ENCODE results near the gene MIER3.
A peak's percentile ranks its signal among the peaks of the same experiment; 100 is the strongest.

Gene MIER3

DNA sequence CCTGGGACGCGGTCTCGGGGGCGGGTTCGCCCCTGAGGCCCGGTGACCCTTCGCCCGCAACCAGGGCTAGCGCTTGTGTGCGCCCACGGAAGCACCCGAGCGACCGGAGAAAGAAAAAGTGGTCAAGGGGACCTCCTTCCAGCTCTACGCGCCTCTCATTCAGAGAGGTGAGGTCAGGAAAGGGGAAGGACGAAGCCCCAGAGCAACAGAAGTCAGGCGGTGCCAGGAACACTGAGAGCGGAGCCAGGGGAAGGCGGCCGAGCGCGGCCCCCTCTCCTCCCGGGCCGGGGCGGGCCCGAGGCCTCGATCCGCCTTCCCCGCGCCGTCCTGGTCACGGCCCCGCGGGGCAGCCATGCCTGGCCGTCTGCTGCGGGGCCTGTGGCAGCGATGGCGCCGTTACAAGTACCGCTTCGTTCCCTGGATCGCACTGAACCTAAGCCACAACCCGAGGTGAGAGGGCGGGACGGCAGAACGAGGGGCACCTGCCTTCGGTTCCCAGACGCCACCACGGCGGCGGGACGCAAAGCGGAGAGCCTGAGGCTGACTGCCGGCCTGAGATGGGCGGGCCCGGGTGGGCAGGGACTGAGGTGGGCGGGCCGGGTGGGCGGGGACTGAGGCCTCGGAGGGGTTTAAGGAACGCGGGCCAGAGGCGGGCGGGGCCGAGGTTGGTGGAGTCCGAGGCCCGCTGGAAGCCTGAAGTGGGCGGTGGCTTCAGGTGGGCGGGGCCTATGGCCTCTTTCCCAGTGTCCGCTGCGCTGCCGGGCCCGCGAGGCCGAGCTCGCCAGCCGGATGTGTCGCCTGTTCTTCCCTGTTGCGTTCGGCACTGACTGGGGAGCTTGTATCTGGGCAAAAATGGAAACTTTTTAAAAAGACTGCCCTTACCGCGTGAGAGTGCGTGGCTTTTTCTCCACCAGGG, 42.4 kb downstream of the MIER3 start, which contains the start of gene SETD9:
Gene SETD9 (plus strand): TSS at position 303 of the 916 bp plus-strand sequence. CDS start 50 bp downstream, at position 353.
- peak; percentile 95 for DNase-seq (ENCODE audit: low read depth)
- H3K4me3 ChIP-seq (ENCODE audit: control insufficient read depth, low read depth, low read length) = peak within 1 kb of the TSS; percentile 79
- TF ChIP-seq, protein P1, sequence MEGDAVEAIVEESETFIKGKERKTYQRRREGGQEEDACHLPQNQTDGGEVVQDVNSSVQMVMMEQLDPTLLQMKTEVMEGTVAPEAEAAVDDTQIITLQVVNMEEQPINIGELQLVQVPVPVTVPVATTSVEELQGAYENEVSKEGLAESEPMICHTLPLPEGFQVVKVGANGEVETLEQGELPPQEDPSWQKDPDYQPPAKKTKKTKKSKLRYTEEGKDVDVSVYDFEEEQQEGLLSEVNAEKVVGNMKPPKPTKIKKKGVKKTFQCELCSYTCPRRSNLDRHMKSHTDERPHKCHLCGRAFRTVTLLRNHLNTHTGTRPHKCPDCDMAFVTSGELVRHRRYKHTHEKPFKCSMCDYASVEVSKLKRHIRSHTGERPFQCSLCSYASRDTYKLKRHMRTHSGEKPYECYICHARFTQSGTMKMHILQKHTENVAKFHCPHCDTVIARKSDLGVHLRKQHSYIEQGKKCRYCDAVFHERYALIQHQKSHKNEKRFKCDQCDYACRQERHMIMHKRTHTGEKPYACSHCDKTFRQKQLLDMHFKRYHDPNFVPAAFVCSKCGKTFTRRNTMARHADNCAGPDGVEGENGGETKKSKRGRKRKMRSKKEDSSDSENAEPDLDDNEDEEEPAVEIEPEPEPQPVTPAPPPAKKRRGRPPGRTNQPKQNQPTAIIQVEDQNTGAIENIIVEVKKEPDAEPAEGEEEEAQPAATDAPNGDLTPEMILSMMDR (conservative IDR thresholded peaks at IDR 0.05; ENCODE audit: control insufficient read depth, insufficient read depth, low read depth, low read length) = no peak

DNA sequence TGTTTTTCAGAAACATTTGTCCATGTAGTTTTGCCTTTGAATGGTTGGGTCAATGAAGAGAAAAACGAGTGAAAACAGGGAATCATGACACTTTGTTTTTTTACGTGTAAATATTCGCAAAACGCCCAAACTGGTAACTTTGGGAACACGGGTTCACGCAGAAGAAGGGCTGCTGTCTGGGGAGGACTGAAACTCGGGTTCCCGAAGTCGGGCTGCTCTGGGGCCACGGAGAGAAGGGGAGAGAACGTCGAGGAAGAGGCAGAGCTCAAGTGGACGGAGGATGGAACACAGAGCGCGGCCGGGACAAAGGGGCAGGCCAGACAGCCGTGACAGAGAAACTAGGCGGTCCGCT, 43.0 kb downstream of the MIER3 start:
- peak overlapping the region; percentile 73 for H3K4me3 ChIP-seq (ENCODE audit: control insufficient read depth, low read depth, low read length)
- DNase-seq (ENCODE audit: low read depth) = no peak
- TF ChIP-seq, protein P1 (conservative IDR thresholded peaks at IDR 0.05; ENCODE audit: control insufficient read depth, insufficient read depth, low read depth, low read length) = no peak

DNA sequence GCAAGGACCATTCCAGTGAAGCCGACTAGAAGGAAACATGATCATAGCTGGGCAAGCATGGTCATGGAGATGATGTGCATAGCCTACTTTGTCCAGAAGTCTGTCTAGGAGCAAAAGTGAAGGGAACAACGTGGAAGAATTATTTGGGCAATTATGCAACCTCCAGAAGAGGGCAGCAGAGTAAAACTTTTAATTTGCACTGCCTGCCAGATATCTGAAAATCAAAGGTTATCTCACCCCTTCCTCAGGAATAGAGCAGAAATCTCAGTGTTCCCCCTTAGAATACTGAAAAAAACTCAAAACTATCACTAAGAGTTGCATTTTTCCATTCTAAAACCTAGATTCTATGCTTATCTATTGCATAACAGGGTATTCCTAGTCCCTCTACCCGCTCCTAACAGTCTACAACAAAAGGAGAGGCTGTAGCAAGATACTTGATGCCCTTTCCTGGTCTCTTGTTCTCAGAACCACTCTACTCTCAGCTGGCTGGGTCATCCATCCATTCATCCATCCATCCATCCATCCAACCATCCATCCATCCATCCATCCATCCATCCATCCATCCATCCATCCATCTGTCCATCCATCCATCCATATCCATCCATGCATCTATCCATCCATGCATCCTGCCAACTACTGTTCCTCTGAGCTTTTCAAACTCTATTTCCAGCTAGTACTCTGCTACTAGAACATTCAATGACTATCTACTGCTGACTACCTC, 50.9 kb downstream of the MIER3 start:
- no peak overlapping the region for H3K4me3 ChIP-seq (ENCODE audit: control insufficient read depth, low read depth, low read length)
- DNase-seq (ENCODE audit: low read depth) = peak; percentile 53
- TF ChIP-seq, protein P1 (conservative IDR thresholded peaks at IDR 0.05; ENCODE audit: control insufficient read depth, insufficient read depth, low read depth, low read length) = peak; percentile 84

DNA sequence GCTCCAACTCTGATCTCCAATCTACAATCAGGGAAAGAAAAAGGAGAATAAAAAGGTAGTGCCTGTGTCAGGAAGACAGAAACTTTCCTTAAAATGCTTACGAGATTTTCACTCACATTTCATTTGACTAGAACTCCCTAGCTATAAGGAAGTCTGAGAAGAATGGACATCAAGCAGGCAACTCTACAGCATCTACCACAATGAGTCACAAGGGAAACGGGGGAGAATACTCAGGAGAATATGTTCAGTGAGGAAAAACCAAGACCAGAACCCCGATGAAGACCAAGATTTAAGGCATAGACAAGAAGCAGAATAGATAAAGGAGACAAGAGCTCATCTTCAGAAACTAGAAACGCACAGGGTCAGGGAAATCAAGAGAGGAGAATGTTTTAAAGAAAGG, 51.5 kb downstream of the MIER3 start:
- no peak overlapping the region for H3K4me3 ChIP-seq (ENCODE audit: control insufficient read depth, low read depth, low read length)
- TF ChIP-seq, protein P1 (conservative IDR thresholded peaks at IDR 0.05; ENCODE audit: control insufficient read depth, insufficient read depth, low read depth, low read length) = no peak
- peak; percentile 46 for DNase-seq (ENCODE audit: low read depth)

DNA sequence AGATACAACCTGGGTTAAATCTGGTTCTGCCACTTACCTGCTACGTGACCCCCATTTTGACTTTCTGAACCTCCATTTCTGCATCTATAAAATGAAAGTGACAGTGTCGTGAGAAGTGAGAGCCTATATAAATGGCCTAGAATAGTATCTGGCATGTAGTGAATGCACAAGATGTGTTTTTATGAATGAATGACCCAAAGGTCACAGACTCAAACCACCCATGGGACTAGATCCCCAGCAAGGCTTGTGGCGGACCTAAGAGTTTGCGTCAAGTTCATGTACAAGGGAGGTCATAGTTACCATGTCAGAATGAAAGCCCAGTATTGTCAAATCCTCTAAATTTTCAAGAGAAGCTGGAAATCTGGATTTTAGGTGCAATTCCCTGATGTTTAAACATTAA, 53.7 kb downstream of the MIER3 start:
- TF ChIP-seq, protein P1 (conservative IDR thresholded peaks at IDR 0.05; ENCODE audit: control insufficient read depth, insufficient read depth, low read depth, low read length) = no peak
- no peak overlapping the region for H3K4me3 ChIP-seq (ENCODE audit: control insufficient read depth, low read depth, low read length)
- DNase-seq (ENCODE audit: low read depth) = no peak

DNA sequence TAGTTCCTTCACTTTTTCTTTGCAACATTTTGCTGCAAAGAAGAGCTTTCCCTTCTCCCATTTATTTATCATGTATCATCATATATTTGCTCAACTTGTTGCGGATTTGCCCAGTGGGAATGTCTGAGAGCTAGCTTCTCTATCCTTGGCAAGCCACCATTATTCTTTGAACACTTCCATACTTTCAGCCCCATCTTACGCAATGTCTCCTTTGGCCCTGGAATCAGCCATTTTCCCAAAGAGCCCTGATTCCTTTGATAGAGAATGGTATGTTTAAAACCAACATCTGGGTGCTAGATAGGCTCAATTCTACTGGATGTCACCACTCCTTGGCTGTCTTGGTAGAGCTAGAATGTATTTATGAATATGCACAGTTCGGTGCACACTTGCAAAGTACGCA, 55.2 kb downstream of the MIER3 start:
- TF ChIP-seq, protein P1 (conservative IDR thresholded peaks at IDR 0.05; ENCODE audit: control insufficient read depth, insufficient read depth, low read depth, low read length) = no peak
- DNase-seq (ENCODE audit: low read depth) = no peak
- H3K4me3 ChIP-seq (ENCODE audit: control insufficient read depth, low read depth, low read length) = no peak overlapping the region
